Measurements from ENCODE around the gene ZBTB7C.

The ZBTB7C gene

DNA sequence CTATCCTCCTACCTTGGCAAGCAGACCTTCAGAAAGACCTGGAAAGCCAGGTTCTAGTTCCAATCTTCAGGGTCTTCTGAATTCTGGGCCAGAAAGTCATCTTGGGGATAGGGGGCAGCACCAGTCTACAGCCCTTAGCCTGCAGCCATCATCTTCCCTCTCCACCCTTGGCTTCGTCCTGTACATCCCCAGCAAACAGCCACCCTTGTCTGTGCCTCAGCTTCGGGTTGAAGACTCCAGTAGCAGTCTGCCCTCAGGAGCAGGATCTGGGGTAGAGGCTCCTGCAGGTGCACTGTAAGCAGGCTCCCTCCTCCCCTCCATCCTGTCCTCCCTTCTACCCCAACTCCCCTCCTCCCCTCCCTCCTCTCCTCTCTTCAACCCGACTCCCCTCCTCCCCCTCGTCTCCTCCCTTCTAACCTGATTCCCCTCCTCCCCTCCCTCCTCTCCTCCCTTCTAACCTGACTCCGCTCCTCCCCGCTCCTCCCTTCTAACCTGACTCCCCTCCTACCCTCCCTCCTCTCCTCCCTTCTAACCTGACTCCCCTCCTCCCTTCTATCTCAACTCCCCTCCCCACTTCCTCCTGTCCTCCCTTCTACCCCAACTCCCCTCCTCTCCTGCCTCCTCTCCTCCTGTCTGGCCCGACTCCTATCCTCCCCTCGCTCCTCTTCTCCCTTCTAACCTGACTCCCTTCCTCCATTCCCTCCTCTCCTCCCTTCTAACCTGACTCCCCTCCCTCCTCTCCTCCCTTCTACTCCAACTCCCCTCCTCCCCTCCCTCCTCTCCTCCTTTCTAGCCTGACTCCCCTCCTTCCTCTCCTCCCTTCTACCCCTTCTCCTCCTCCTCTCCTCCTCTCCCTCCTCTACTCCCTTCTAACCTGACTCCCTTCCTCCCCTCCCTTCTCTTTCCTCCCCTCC, 388.6 kb downstream of the ZBTB7C start:
- no peak for DNase-seq (ENCODE audit: low spot score)

DNA sequence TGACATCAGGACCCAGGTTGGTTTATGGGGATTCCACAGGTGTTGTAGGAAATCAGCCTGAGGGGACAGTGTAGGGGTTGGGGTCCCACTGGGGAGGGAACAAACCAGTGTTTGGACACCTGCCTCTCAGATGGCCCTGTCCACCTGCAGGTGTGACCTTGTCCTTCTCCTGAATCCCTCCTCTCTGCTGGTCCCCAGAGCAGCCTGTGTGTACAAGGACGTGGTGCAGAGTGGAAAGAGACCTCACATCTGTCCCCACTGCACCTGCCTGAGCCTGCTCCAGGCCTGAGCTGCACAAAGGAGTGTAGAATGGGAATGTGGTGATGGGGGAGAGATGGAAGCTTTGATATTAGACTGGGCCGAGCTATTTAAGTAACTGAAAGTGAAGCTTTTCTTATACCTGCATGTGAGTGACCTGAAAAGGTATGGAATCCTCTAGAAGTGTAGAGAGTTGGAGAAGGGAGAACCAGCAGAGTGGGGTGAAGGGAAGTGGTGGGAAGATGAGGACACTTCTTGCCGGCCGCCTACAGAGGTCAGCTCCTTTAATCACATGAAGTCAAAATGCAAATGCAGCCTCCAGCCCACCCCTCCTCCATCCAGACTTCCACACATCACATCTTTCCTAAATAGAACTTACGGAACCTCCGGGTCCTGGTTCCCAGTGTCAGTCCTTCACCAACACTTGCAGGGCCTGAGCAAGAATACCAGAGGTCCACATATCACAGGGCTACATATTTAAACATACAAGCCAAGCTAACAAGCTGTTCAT, 389.4 kb downstream of the ZBTB7C start:
- DNase-seq (ENCODE audit: low spot score), result no peak

DNA sequence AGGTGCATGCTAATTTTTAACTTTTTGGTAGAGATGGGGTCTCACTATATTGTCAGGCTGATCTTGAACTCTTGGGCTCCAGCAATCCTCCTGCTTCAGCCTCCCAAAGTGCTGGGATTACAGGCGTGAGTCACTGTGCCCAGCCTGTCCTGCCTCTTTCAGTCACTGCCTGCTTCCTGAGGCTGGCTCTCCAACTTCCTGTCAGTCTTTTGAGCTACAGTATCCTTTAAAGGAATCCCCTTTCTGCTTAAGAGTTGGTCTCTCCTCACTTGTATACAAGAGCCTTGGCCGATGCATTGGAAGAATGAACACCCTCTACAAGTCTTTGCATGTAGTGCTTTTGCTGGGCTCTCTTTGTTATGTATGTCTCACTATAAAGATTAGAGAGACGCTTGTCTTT, 390.3 kb downstream of the ZBTB7C start:
- DNase-seq (ENCODE audit: low spot score), result no peak

DNA sequence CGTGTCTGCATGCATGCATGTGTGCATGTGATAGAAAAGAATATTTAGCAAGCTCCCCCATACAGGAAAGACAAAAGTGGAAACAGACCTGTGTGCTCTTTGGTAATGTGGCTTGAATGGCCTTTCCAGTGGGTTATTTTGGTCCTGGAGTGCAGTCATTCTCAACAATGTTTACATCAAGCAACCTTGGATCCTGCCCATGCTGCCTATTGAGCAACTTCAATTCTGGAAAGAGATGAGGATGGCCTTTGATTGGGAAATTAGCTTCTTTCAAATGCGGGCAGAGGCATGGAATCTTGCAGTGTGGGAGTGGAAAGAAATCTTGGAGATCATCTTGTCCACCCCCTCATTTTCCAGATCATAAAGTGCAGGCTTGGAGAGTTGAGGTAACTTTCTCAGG, 391.5 kb downstream of the ZBTB7C start:
- DNase-seq (ENCODE audit: low spot score), result no peak

DNA sequence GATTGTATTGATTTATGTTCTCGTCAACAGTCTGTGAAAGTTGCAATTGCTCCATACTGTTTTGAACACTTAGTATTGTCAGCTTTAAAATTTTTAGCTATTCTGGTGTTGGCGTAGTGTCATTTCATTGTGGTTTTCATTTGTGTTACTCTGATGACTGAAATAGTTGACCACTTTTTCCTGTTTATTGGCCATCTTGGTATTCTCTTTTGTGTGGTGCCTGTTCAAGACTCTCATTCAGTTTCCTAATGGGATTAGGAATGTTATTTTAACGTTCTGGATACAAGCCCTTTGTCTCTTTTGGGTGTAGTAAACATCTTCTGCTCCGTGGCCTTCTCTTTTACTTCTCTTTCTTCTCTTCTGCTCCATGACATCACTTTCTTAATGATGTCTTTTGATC, 396.0 kb downstream of the ZBTB7C start:
- no peak for DNase-seq (ENCODE audit: low spot score)

DNA sequence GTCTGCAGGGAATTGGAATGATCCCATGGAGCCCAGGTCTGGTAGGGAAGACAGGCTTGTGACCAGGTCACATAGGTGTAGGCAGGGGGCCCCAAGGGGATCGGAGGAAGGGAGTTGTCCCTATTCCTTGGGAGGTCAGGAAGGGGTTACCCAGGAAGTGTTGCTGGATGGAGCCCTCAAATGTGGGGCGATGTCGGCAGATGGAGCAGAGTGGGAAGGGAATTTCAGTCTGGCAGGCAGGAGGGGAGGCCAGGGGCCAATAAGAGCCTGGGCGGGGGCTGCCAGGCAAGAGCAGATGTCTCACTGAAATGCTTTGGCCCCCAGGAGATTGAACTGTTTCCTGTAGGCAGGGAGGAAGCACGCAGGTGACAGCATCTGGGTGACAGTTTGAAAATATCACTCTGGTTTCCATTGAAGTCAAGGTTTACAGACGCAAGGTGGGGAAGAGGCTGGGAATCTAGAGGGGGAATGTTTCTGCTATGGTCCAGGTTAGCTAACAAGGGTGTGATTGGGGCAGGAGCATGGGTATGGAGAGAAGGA, 397.2 kb downstream of the ZBTB7C start:
- no peak for DNase-seq (ENCODE audit: low spot score)

DNA sequence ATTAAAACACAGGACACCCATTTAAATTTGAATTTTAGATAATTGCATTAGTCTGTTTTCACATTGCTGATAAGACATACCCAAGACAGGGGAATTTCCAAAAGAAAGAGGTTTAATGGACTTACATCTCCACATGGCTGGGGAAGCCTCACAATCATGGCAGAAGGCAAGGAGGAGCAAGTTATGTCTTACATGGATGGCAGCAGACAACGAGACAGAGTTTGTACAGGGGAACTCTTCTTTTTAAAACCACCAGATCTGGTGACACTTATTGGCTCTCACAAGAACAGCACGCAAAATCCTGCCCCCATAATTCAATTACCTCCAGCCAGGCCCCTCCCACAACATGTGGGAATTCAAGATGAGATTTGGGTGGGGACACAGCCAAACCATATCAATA, 398.9 kb downstream of the ZBTB7C start:
- DNase-seq (ENCODE audit: low spot score), result no peak

DNA sequence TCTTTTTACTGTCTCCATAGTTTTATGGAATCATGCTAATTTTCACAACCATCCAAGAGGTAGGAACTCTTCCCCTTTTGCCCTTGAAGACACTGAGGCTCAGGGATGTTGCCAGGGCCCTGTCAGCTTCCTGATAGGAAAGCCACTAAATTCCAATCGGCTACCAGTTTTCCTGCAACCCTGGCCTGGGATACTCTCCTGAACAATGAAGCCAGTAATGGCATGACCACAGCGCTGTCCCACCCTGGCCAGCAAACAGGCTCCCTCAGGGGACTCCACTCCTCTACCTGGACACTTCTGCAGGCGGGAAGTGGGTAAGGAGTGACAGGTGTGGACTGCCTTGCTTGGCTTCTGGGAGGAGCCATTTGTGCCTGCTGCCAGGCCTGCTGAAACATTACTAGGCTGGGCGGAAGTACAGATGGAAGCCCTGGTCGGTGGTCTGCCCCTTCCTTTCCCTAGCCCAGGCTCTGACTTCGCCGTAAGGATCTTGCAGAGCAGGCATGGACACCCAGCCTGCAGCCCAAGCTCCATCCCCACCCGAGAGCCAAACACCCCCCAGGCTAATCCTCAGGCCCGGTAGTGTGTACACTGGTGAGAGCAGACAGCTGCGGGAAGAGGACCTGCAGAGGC, 400.0 kb downstream of the ZBTB7C start:
- no peak for DNase-seq (ENCODE audit: low spot score)

DNA sequence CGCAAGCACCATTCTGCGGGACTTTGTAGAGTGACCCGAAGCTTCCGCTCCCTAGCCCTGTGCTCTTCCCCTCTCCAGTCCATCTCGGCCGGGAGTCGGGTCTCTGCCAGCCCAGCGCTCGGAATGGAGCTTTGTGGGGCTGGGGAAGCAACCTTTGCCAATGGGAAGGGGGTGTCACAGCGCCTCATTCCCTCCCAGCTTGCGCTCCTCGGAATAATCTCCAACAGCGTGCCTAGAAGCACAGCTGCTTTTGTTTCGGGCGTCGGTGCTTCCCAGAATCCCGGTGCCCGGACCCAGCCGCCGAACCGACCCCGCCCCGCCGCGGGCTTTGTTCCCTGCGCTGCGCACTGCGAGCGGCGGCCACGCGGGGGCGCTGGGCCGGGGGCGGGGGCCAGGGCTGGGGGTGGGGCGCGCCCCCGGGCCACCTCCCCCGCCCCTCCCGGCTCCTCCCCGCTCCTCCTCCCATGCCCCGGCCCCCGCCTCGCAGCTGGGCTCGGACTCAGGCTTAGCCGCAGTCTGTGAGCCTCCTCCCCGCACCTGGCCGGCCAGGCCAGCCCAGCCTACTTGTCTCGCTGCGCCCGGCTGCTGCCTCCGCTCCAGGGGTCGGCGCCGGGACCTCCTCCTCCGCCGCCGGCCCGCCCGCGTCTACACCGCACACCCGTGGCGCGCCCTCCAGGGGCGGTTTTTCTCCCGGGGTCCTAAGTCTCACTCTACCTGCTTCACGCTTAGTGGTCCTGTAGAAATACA, 401.1 kb downstream of the ZBTB7C start:
- peak; percentile 61 for DNase-seq (ENCODE audit: low spot score)

DNA sequence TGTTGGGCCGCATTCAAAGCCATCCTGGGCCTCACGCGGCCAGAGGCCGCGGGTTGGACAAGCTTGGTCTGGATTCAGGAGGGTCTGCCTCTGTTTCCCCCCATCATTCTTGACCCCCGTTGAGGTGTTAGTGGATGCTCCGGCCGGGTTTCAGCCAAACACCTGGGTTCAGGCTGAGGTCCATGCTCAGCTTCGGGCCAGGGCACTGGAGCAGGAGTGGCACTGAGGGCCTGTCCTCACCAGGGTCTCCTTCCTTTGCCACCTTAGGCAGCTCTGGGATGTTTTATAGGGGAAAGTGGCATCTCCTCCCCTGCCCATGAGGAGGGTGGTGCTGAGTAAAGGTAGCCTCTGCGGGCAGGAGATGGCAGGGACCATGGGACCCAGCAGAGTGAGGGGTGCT, 401.8 kb downstream of the ZBTB7C start:
- DNase-seq (ENCODE audit: low spot score), result no peak

DNA sequence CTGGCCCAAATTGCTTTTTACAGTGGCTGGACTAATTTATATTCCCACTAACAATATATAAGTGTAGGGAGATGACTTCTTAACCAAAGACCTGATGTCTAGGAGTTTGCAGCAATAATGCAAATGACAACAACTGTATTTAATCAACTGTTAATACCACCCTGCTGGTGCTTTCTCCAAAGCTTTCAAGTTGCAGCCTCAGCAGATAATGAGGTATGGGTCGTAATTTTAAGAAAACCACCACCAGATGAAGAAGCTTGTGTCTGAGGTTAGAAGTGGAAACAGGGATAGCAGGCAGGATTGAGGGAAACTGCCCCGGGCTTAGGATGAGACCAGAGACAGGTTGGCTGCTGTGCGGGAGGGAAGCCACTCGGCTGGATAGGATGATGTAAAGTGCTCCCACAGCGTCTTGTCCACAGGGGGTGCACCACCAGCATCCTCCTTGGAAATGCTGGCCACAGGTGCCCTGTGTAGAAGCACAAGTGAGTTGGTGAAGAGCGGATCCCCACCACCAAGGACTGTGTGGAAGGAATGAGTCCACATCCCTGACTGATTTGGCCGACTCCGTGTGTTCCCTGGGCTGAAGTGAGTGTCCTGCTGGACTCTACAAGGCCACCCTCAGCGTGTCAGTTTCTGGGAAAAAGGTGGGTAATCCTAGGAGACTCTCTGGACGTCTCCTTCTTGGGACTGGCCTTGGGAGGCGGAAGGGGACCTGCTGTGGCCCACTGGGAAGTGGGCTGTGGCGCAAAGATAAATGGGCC, 402.6 kb downstream of the ZBTB7C start:
- DNase-seq (ENCODE audit: low spot score), result no peak

DNA sequence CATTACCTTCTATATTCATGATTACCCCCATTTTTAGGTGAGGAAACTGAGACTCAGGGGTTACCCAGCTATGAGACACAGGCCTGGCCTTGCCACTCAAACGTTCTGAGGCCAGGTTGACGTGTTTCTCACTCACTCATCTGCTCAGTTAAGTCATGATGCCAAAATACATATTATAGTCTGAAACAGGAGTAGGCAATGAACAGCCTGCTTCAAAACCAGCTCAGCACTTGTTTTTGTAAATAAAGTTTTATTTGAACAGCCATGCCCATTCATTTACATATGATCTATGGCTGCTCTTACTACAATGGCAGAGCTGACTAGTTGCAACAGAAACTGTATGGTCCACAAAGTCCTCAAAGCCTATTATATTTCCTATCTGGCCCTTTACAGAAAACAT, 404.6 kb downstream of the ZBTB7C start:
- no peak for DNase-seq (ENCODE audit: low spot score)

DNA sequence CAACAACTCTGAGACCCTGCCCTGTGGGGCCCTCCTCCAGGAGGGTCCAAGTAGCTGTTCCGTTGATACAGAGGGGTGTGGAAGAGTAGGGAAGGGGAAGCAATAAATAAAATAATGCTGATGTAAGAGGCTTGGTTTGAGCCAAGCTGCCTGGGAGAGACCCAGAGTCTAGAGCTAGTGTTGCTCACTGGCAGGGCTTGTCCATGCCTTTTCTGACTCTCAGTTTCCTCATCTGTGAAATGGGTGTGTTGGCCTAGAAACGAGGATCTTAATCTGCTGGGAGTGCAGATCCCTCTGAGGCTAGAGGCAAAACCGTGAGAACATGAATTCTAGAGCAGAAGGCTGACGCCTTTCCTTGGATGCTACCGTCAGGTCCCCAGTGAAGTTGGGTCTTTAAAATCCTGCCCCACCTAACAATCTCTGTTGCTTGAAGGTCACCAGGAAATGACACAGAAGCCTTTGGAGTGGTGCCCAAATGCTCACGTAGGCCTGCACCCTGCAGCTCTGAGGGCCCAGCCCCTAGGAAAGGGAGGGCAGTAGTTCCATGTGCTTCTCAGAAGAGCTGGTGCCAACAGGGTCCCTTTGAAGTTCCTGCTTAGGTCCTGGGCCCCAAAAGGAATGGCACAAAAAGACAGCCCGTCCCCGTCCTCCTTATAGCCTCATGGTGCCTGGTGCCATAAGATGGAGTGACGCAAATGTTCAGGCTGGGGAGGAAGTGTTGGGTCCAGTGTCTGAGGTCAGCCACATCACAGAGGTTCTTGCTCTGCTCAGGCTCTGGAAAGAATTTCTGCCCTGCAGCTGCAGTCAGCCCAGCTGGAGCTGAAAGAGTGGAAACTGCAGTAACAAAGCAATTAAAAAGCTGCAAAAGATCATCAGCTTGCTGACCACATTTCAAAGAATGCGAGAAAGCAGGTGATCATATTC, 405.5 kb downstream of the ZBTB7C start:
- DNase-seq (ENCODE audit: low spot score), result peak; percentile 28

DNA sequence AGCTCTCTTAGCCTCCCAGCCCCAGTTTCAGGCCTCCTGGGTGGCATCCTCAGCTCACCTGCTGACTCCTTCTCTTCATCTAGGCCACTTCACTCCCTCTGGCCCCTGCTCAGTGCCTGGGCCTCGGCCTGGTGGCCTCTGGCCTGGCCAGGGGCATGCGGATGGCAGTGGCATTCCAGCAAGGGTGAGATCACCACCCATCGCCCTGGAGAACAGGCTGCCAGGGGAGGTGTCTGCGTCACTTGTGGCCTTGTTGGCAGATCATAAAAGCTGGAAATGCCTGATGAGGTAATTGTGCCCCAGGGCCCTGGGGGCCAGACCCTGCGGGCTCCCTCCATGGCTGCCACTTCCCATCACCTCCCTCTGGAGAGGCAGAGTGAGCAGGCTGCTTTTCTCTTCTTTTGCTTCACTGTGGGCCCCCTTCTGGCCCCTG, 406.2 kb downstream of the ZBTB7C start:
- DNase-seq (ENCODE audit: low spot score), result peak; percentile 65

DNA sequence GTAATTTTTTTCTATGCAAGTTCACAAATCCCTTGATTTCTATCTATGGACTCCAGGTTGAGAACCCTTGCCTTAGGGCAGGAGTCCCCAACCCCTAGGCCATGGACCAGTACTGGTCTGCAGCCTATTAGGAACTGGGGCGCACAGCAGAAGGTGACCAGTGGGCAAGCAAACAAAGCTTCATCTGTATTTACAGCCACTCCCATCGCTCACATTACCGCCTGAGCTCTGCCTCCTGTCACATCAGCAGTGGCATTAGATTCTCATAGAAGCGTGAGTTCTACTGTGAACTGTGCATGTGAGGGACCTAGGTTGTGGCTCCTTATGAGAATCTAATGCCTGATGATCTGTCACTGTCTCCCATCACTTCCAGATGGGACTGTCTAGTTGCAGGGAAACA, 408.5 kb downstream of the ZBTB7C start:
- no peak for DNase-seq (ENCODE audit: low spot score)

DNA sequence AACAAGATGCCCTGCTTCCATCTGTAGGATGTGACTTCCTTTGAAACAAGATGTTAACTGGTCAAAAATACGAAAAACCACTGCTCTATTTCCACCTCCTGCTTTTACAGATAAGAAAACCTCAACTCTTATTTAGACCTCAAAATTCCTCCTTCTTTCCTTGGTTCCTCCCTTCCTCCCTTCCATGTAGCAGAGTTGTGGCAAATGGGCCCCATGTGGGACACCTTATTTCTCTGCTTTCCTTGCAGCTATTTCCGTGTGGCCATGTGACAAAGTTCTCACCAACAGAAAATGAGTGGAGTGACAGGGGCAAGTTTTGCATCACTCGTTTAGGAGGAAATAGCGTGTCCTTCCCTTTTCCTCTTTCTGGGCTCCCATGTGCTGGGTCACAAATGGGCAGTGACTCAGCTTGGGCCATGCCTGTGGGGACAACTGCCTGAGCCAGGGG, 409.4 kb downstream of the ZBTB7C start:
- no peak for DNase-seq (ENCODE audit: low spot score)

DNA sequence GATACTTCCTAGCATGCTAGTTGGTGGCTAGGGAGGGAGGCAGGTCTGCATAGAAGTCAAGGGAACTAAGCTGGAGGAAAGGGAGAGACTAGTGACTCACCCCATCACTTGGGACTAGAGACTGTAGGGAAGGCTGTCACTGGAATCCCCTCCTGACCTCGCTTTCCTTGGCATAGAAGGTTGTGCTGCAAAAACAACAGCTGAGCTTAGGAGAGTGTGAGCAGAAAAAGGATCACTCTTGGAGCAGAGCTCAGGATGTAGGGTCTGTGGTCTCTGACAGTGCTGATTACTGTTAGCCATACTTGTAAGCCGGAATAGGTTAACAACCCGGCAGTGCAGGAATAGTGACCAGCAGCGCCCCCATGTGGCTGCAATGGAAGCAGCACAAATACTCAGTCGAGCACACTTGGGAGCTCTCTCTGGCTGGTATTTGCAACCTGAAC, 411.8 kb downstream of the ZBTB7C start:
- DNase-seq (ENCODE audit: low spot score), result no peak

DNA sequence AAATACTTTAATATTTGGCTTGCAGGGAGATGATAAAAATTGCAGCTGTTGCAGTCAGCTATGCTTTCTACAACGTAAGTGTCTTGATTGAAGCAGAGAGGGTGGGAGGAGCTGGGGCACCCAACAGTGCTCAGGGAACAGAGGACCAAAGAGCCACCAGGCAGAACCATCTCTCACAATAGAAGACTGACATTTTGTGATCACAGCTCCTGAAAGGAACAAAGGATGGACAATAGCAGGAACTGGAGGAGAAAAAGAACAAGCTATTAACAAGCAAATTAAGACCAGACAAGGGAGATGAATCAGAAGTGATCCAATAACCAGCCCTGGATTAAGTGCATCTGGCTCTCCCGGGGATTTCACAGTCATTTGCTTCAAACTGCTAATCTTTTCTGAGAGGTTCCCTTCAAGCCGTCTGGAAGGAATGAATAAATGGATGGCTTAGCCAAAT, 413.1 kb downstream of the ZBTB7C start:
- peak; percentile 25 for DNase-seq (ENCODE audit: low spot score)

DNA sequence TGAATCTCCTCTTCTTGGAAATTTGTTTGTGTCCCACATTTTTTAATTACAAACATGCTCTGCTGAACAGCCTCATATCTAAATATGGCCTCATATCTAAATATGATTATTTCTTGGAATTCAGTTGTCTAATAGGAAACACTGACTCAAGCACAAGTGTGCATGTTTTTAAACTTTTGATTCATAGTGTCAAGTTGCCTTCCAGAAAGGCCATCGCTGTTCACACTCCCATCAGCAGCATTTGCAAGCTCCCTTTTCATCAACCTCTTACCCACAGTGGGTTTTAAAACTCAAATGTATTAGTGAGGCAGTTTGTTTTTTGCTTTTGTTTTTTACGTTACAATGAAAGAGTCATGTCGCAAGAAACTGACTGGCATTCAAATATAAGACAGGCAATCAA, 413.5 kb downstream of the ZBTB7C start:
- no peak for DNase-seq (ENCODE audit: low spot score)

DNA sequence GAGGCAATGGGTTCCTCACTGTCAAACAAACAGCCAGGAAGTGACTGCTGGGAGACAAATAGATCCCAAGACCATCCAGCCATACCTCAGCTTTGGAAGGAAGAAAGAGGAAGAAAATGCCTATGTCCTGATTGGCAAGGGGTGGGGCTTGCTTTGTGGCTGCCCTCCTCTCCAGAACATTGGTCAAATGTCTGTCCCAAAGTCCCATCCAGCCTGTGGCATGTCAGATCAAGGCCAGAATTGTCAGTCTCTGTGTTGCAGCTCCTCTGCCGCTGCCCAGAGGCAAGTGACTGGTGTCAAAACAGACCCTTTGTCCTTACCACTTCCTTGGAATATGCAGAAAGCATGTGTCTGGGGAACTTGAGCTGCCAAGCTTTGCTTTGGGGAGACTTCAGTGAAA, 415.8 kb downstream of the ZBTB7C start:
- DNase-seq (ENCODE audit: low spot score), result no peak
